SK-N-SH (cell line): Measurements from ENCODE around the gene IGF2R. TPM values are rescaled to one million over a fixed set of nuclear protein-coding genes. Genes with fewer than 3 reads are reported as not detected.
"Not testable (repeated sequence)": the region's sequence is repeated elsewhere in the genome, so short reads cannot be mapped to it uniquely, and the experiment has no call there.

Experiments used
- CTCF ChIA-PET: fragments of 300-600, 350-600 bp; formaldehyde crosslinking; extraction: SDS; loops from one replicate; lab custom pipeline; 2021; lab: Yijun Ruan, JAX
- POLR2A ChIA-PET: fragments of 350-600 bp; sonication (Branson Sonifier 250); formaldehyde crosslinking; extraction: SDS; loops from one replicate; lab custom pipeline; 2020; ENCODE audit warnings: antibody characterized with exemption, inconsistent platforms; lab: Yijun Ruan, JAX
- DNase-seq: peaks from one replicate; pipeline ENCODE4 v3.0.0; 2012
- H2AFZ ChIP-seq: fragments of 200-600 bp; sonication (generic); 2 replicates; pipeline ENCODE4 v1.8.1; 2016; ENCODE audit warnings: antibody characterized with exemption, mild to moderate bottlenecking, low read depth
- H3F3A ChIP-seq: fragments of 200-600 bp; sonication (generic); replicated peaks from 2 replicates; pipeline ENCODE3; 2016; ENCODE audit warnings: antibody characterized with exemption, mild to moderate bottlenecking; ENCODE audit not compliant: insufficient read depth
- H3K27ac ChIP-seq, 2 experiments: fragments of 200-500 bp in 1 of 2; fragments of 200-600 bp in 1 of 2; sonication (Bioruptor generic) in 1 of 2; sonication (generic), shearing (Covaris generic) in 1 of 2; 2 replicates each; pipeline versions ENCODE4 v1.5.1 to v1.6.1; 2014 to 2016; ENCODE audit warnings: low read depth in 2 of 2, inconsistent platforms in 1 of 2, low read length in 1 of 2, mild to moderate bottlenecking in 1 of 2, mixed read lengths in 1 of 2
- H3K27me3 ChIP-seq: fragments of 200-600 bp; sonication (generic), shearing (Covaris generic); 2 replicates; pipeline ENCODE4 v1.6.1; 2016; ENCODE audit warnings: mixed run types; ENCODE audit not compliant: insufficient read depth
- H3K36me3 ChIP-seq, 2 experiments: fragments of 200-500 bp in 1 of 2; fragments of 200-600 bp in 1 of 2; sonication (Bioruptor generic) in 1 of 2; sonication (generic) in 1 of 2; replicated peaks in 1 of 2; 2 replicates each; pipeline versions ENCODE3 to v1.5.1; 2014 to 2016; ENCODE audit warnings: low read length in 1 of 2, mild to moderate bottlenecking in 1 of 2; ENCODE audit not compliant: insufficient read depth in 2 of 2, control insufficient read depth in 1 of 2
- H3K4me1 ChIP-seq, 2 experiments: fragments of 200-500 bp in 1 of 2; fragments of 200-600 bp in 1 of 2; sonication (Bioruptor generic) in 1 of 2; sonication (generic), shearing (Covaris generic) in 1 of 2; 2 replicates each; pipeline versions ENCODE4 v1.5.1 to v1.6.1; 2014 to 2016; ENCODE audit warnings: low read depth in 1 of 2, low read length in 1 of 2, mixed run types in 1 of 2; ENCODE audit not compliant: insufficient read depth in 2 of 2, control insufficient read depth in 1 of 2
- H3K4me2 ChIP-seq: fragments of 200-600 bp; sonication (generic), shearing (Covaris generic); 2 replicates; pipeline ENCODE4 v1.6.1; 2017; ENCODE audit warnings: mixed run types
- H3K4me3 ChIP-seq, 2 experiments: fragments of 200-500 bp in 1 of 2; fragments of 200-600 bp in 1 of 2; sonication (Bioruptor generic) in 1 of 2; sonication (generic), shearing (Covaris generic) in 1 of 2; 2 replicates each; pipeline versions ENCODE4 v1.5.1 to v1.8.1; 2014 to 2016; ENCODE audit warnings: low read depth in 2 of 2, inconsistent platforms in 1 of 2, low read length in 1 of 2, mild to moderate bottlenecking in 1 of 2, mixed read lengths in 1 of 2, moderate library complexity in 1 of 2
- H3K79me2 ChIP-seq: fragments of 200-600 bp; sonication (generic); 2 replicates; pipeline ENCODE4 v1.8.1; 2017; ENCODE audit warnings: mild to moderate bottlenecking; ENCODE audit not compliant: insufficient read depth
- H3K9ac ChIP-seq: fragments of 200-600 bp; sonication (generic); 2 replicates; pipeline ENCODE4 v1.6.1; 2017; ENCODE audit warnings: mixed run types
- H3K9me2 ChIP-seq: fragments of 200-600 bp; sonication (generic); 2 replicates; pipeline ENCODE4 v1.6.1; 2017; ENCODE audit warnings: mixed run types
- H3K9me3 ChIP-seq: fragments of 200-600 bp; sonication (generic); 2 replicates; pipeline ENCODE4 v1.6.1; 2017; ENCODE audit warnings: mixed run types, mild to moderate bottlenecking, moderate library complexity
- H4K20me1 ChIP-seq: fragments of 200-600 bp; sonication (generic); 2 replicates; pipeline ENCODE4 v1.6.1; 2017; ENCODE audit warnings: mild to moderate bottlenecking, mixed run types; ENCODE audit not compliant: insufficient read depth
- RAD21 ChIP-seq: IDR thresholded peaks from 2 replicates; pipeline ENCODE4 v1.6.1; 2012; ENCODE audit warnings: mild to moderate bottlenecking, low read length
- SMC3 ChIP-seq: IDR thresholded peaks from 2 replicates; pipeline ENCODE4 v1.6.1; 2012; ENCODE audit warnings: low read depth, low read length, improper control_type of control experiment
- TCF12 ChIP-seq: IDR thresholded peaks from 2 replicates; pipeline ENCODE4 v1.4.0; 2012
- TEAD4 ChIP-seq: IDR thresholded peaks from 2 replicates; pipeline ENCODE4 v1.4.0; 2012; ENCODE audit warnings: mild to moderate bottlenecking, borderline replicate concordance; ENCODE audit not compliant: insufficient read depth
- WGBS: methylation state at CpG from one replicate; pipeline ENCODE4 v1.1.6; 2017; ENCODE audit warnings: low lambda C conversion rate; 5-methylcytosine and 5-hydroxymethylcytosine counted together
- polyA plus RNA-seq, 3 experiments: library from polyadenylated mRNA; depleted of rRNA; stranded (reverse); fragments of >200 nt; gene quantifications; 2 replicates each; pipeline ENCODE4 v1.2.3, GENCODE V29; 2012
- TF ChIP-seq, protein P1 (sequence below): IDR thresholded peaks from 2 replicates; pipeline ENCODE4 v1.4.0; 2012; ENCODE audit warnings: low read depth, borderline replicate concordance
- TF ChIP-seq, protein P2 (sequence below): fragments of 200-600 bp; sonication (generic); IDR thresholded peaks from 2 replicates; pipeline ENCODE4 v1.6.1; 2017; ENCODE audit warnings: antibody characterized with exemption, mild to moderate bottlenecking, moderate library complexity

Gene IGF2R
- polyA plus RNA-seq, 1 of the 3 experiments (the other 2 are of a cell fraction) = 45.0 TPM

DNA sequence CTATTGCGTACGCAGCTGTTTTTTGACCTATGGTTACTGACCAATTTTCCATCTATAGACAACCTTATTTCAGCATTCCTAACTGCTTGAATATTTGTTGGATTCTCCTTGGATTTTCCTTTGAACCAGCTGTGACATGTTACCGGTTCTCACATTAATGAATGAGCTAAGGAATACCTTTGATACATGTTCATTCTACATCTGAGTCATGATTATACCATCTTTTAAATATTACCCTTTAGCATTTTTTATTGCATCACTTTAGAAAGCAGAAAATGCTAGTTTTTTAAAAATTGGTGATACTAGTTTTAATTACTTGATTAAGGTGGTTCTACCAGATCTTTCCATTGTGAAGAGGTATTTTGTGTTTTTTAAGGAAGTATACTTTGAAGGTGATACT, 1.9 kb upstream of the IGF2R start (continued):
- TF ChIP-seq, protein P1, sequence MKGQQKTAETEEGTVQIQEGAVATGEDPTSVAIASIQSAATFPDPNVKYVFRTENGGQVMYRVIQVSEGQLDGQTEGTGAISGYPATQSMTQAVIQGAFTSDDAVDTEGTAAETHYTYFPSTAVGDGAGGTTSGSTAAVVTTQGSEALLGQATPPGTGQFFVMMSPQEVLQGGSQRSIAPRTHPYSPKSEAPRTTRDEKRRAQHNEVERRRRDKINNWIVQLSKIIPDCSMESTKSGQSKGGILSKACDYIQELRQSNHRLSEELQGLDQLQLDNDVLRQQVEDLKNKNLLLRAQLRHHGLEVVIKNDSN = no peak
- TF ChIP-seq SMC3 = no peak
- TF ChIP-seq RAD21 = no peak

DNA sequence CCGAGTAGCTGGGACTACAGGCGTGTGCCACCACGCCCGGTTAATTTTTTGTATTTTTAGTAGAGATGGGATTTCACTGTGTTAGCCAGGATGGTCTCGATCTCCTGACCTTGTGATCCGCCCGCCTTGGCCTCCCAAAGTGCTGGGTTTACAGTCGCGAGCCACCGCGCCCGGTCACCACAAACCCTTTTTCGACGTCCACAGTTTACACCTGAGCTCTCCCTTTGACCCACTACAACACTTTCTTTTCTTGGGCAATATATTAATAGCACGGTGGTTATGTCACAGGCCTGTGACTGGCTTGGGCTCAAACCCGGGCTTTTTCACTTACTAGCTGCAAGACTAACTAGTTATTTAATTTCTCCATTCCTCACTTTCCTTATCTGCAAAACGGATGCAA, 1.3 kb upstream of the IGF2R start:
- Histone ChIP-seq H4K20me1 (peaks cover 13% of the 10 kb centered on the region), H3K79me2 (peaks cover 33% of the 10 kb centered on the region), H2AFZ (0 out of 2 replicates have a peak overlapping the region, but pooled peaks have one; percentile 97)
- H3K9me2 ChIP-seq, H3K9ac ChIP-seq, H3K36me3 ChIP-seq, H3K4me1 ChIP-seq, H3K4me3 ChIP-seq, H3K4me2 ChIP-seq, DNase-seq, H3K27ac ChIP-seq, H3F3A ChIP-seq, H3K27me3 ChIP-seq, H3K9me3 ChIP-seq, CTCF ChIA-PET: not testable (repeated sequence)
- POLR2A ChIA-PET = interaction anchor here (1.0 kb wide), 1 partner anchor 241 kb away, joined by 4 read pairs; the partner anchor contains the start of gene WTAP
- 91% methylated on average over 13 of the region's 17 CpGs for WGBS

DNA sequence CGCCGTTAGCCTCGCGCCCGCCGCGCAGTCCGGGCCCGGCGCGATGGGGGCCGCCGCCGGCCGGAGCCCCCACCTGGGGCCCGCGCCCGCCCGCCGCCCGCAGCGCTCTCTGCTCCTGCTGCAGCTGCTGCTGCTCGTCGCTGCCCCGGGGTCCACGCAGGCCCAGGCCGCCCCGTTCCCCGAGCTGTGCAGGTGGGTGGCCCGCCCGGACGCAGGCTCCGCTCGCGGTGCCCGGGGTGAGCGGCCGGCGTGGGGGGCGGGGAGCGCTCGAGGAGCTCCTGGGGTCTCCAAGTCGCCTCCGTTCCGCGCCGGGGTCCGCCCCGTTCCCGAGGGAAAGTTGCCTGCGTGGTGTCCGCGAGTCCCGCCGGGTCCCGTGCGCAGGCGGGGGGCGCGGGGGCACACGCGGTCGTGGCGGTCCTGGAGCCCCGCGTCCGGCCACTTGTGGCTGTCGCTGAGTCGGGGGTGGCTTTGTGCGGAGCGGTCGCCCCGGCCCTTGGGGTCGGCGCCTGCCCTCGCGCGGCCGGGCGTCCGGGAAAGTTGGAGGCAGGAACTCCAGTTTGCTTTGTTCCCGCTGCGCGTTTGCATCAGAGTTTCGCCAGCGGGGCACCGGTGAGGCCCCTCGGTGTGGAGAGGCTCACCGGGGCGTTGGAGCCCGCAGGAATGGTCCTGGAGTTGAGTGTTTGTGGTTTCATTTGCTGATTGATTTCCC, 476 bp downstream of the IGF2R start:
- peak; percentile 77 for DNase-seq
- Histone ChIP-seq H3K4me2 (peak overlapping the region; percentile 76; the same call in 1 of the 2 replicates), H2AFZ (no peak overlapping the region), H3K9ac (peak overlapping the region; percentile 86), H3K4me3 (peak overlapping the region; percentile 83 to 93), H3K27me3 (no peaks in the 10 kb centered on the region; the same call in 1 of the 2 replicates), H3K79me2 (peaks cover 50% of the 10 kb centered on the region), H3K9me3 (no peaks in the 10 kb centered on the region), H3K4me1 (peaks cover 17 to 22% of the 10 kb centered on the region in 2 experiments), H3K9me2 (no peaks in the 10 kb centered on the region), H3K27ac (peak overlapping the region; percentile 68 to 76), H3K36me3 (no peaks in the 10 kb centered on the region), H3F3A (peaks cover 4% of the 10 kb centered on the region), H4K20me1 (peaks cover 30% of the 10 kb centered on the region)
- CTCF ChIA-PET = interaction anchor here (1.8 kb wide), 1 partner anchor 9 kb away, joined by 5 read pairs; no protein-coding TSS in a partner anchor
- POLR2A ChIA-PET = no interaction called here
- WGBS = 4% methylated on average over 12 of the region's 91 CpGs
- TF ChIP-seq TEAD4 (no peak), TCF12 (no peak)
- TF ChIP-seq, protein P2, sequence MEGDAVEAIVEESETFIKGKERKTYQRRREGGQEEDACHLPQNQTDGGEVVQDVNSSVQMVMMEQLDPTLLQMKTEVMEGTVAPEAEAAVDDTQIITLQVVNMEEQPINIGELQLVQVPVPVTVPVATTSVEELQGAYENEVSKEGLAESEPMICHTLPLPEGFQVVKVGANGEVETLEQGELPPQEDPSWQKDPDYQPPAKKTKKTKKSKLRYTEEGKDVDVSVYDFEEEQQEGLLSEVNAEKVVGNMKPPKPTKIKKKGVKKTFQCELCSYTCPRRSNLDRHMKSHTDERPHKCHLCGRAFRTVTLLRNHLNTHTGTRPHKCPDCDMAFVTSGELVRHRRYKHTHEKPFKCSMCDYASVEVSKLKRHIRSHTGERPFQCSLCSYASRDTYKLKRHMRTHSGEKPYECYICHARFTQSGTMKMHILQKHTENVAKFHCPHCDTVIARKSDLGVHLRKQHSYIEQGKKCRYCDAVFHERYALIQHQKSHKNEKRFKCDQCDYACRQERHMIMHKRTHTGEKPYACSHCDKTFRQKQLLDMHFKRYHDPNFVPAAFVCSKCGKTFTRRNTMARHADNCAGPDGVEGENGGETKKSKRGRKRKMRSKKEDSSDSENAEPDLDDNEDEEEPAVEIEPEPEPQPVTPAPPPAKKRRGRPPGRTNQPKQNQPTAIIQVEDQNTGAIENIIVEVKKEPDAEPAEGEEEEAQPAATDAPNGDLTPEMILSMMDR = peak; percentile 14; the same call in 1 of the 2 replicates
